GM23248 (cell line): Measurements from ENCODE around the gene APBB1IP. TPM values are rescaled to one million over a fixed set of nuclear protein-coding genes. Genes with fewer than 3 reads are reported as not detected.
"Not testable (repeated sequence)": the region's sequence is repeated elsewhere in the genome, so short reads cannot be mapped to it uniquely, and the experiment has no call there.

Experiments used
- DNase-seq: peaks from one replicate; pipeline ENCODE4 v3.0.0-alpha.2; 2015
- H2AFZ ChIP-seq: fragments of 200-600 bp; sonication (generic); 2 replicates; pipeline ENCODE4 v1.6.1; 2016; ENCODE audit warnings: antibody characterized with exemption
- H3F3A ChIP-seq: fragments of 200-600 bp; sonication (generic); 2 replicates; pipeline ENCODE4 v1.6.1; 2016; ENCODE audit warnings: mild to moderate bottlenecking, antibody characterized with exemption, mixed run types; ENCODE audit not compliant: insufficient read depth
- H3K27ac ChIP-seq: fragments of 200-600 bp; sonication (generic); 2 replicates; pipeline ENCODE4 v1.5.1; 2016; ENCODE audit warnings: mild to moderate bottlenecking
- H3K27me3 ChIP-seq: fragments of 200-600 bp; sonication (generic); replicated peaks from 2 replicates; pipeline ENCODE4 v1.6.1; 2016; ENCODE audit warnings: mild to moderate bottlenecking; ENCODE audit not compliant: insufficient read depth
- H3K36me3 ChIP-seq: fragments of 200-600 bp; sonication (generic); 2 replicates; pipeline ENCODE4 v1.6.1; 2016; ENCODE audit warnings: low read depth, mild to moderate bottlenecking
- H3K4me1 ChIP-seq: fragments of 200-600 bp; sonication (generic); 2 replicates; pipeline ENCODE4 v1.6.1; 2016; ENCODE audit warnings: mild to moderate bottlenecking; ENCODE audit not compliant: insufficient read depth
- H3K4me2 ChIP-seq: fragments of 200-600 bp; sonication (generic); one replicate; pipeline ENCODE4 v1.6.1; 2016; ENCODE audit warnings: mild to moderate bottlenecking; ENCODE audit not compliant: unreplicated experiment
- H3K4me3 ChIP-seq: fragments of 200-600 bp; sonication (generic); 2 replicates; pipeline ENCODE4 v1.5.1; 2016; ENCODE audit warnings: mild to moderate bottlenecking
- H3K79me2 ChIP-seq: fragments of 200-600 bp; sonication (generic); 2 replicates; pipeline ENCODE4 v1.6.1; 2016; ENCODE audit warnings: mild to moderate bottlenecking; ENCODE audit not compliant: insufficient read depth
- H3K9ac ChIP-seq: fragments of 200-600 bp; sonication (generic); 2 replicates; pipeline ENCODE4 v1.6.1; 2016; ENCODE audit warnings: mild to moderate bottlenecking
- H3K9me2 ChIP-seq: fragments of 200-600 bp; sonication (generic); 2 replicates; pipeline ENCODE4 v1.6.1; 2016; ENCODE audit warnings: mixed run types, mild to moderate bottlenecking, moderate library complexity; ENCODE audit not compliant: insufficient read depth
- H3K9me3 ChIP-seq: fragments of 200-600 bp; sonication (generic); one replicate; pipeline ENCODE4 v1.6.1; 2017; ENCODE audit warnings: low read depth
- H4K20me1 ChIP-seq: fragments of 200-600 bp; sonication (generic); 2 replicates; pipeline ENCODE4 v1.6.0; 2016; ENCODE audit not compliant: insufficient read depth
- EZH2 ChIP-seq: fragments of 200-600 bp; sonication (generic); IDR thresholded peaks from 2 replicates; pipeline ENCODE4 v1.6.1; 2018; ENCODE audit warnings: antibody characterized with exemption, mild to moderate bottlenecking; ENCODE audit not compliant: insufficient read depth, poor library complexity, severe bottlenecking
- EZH2phosphoT487 ChIP-seq: fragments of 200-600 bp; sonication (generic); IDR thresholded peaks from 2 replicates; pipeline ENCODE4 v1.6.1; 2018; ENCODE audit warnings: antibody characterized with exemption, moderate library complexity, mild to moderate bottlenecking, low read depth; ENCODE audit not compliant: insufficient read depth
- WGBS, 2 experiments: methylation state at CpG; one replicate each; pipeline ENCODE4 v1.1.6; 2015 to 2017; ENCODE audit warnings: low lambda C conversion rate in 2 of 2, low coverage in 1 of 2; ENCODE audit errors: missing lambda C conversion rate in 2 of 2; 5-methylcytosine and 5-hydroxymethylcytosine counted together
- in situ Hi-C: fragments of 300-500 bp; cut with MboI; formaldehyde crosslinking; loops from 2 replicates; pipeline ENCODE4 v1.15.0; 2020
- polyA plus RNA-seq: library from polyadenylated mRNA; unstranded; fragments of >200 nt; fragmentation: Nextera tagmentation; extraction: Ambion mirVana; gene quantifications from 2 replicates; pipeline ENCODE4 v1.2.1, GENCODE V29; 2016
- total RNA-seq: library from RNA; depleted of rRNA; stranded (reverse); fragments of >200 nt; shearing (Covaris generic); gene quantifications from 2 replicates; pipeline ENCODE4 v1.2.3, GENCODE V29; 2014

Gene APBB1IP
- total and polyA plus RNA-seq, 2 experiments from 2014 or later: 9.4 to 25.0 TPM

GRCh38 chr10:26579256-26580063, 141.3 kb downstream of the APBB1IP start:
- in situ Hi-C loops: no loop called here
- no peak overlapping the region for H3K27ac ChIP-seq
- H3K4me3 ChIP-seq: no peak overlapping the region
- 0 out of 2 replicates have a peak, but pooled peaks cover 3% of the 10 kb centered on the region for H3F3A ChIP-seq
- H3K4me1 ChIP-seq: no peaks in the 10 kb centered on the region
- no peaks in the 10 kb centered on the region for H3K9me3 ChIP-seq
- TF ChIP-seq EZH2phosphoT487 (no peak), EZH2 (no peak)
- no peak for DNase-seq
- H4K20me1 ChIP-seq: no peaks in the 10 kb centered on the region
- no peak overlapping the region for H2AFZ ChIP-seq
- H3K79me2 ChIP-seq: no peaks in the 10 kb centered on the region
- no peak overlapping the region for H3K4me2 ChIP-seq
- H3K27me3 ChIP-seq: no peaks in the 10 kb centered on the region
- H3K9ac ChIP-seq: no peak overlapping the region
- H3K9me2 ChIP-seq: no peaks in the 10 kb centered on the region
- no peaks in the 10 kb centered on the region for H3K36me3 ChIP-seq
- WGBS, 2 experiments: 76% methylated on average over 19 to 26 of the region's 26 CpGs

GRCh38 chr10:26586211-26586610, 148.1 kb downstream of the APBB1IP start:
- Histone ChIP-seq H3K27me3 (no peaks in the 10 kb centered on the region), H3K9ac (no peak overlapping the region), H3K4me3 (no peak overlapping the region), H3F3A (no peaks in the 10 kb centered on the region), H3K9me3 (no peaks in the 10 kb centered on the region), H3K36me3 (no peaks in the 10 kb centered on the region), H3K27ac (no peak overlapping the region), H2AFZ (no peak overlapping the region), H3K4me2 (no peak overlapping the region), H3K9me2 (no peaks in the 10 kb centered on the region), H3K4me1 (no peaks in the 10 kb centered on the region), H4K20me1 (no peaks in the 10 kb centered on the region), H3K79me2 (no peaks in the 10 kb centered on the region)
- no peak for TF ChIP-seq EZH2
- no peak for TF ChIP-seq EZH2phosphoT487
- DNase-seq: no peak
- WGBS, 2 experiments: 64 to 65% methylated on average over 11 of the region's 11 CpGs
- in situ Hi-C loops: no loop called here

- H3K9me2 ChIP-seq: no peaks in the 10 kb centered on the region
- H2AFZ ChIP-seq: no peak overlapping the region
- TF ChIP-seq EZH2 (no peak), EZH2phosphoT487 (no peak)
- H3K9ac ChIP-seq: no peak overlapping the region
- 77% methylated on average over 12 of the region's 12 CpGs for WGBS, 2 experiments
- no peak overlapping the region for H3K27ac ChIP-seq
- H4K20me1 ChIP-seq: no peaks in the 10 kb centered on the region
- no peak overlapping the region for H3K4me3 ChIP-seq
- H3K9me3 ChIP-seq: no peaks in the 10 kb centered on the region
- H3K79me2 ChIP-seq: no peaks in the 10 kb centered on the region
- H3K4me2 ChIP-seq: no peak overlapping the region
- no peaks in the 10 kb centered on the region for H3K27me3 ChIP-seq
- in situ Hi-C loops: no loop called here
- H3K4me1 ChIP-seq: no peaks in the 10 kb centered on the region
- DNase-seq: no peak
- no peaks in the 10 kb centered on the region for H3K36me3 ChIP-seq
- no peaks in the 10 kb centered on the region for H3F3A ChIP-seq
Observed at GRCh38 chr10:26588611-26589010, 150.5 kb downstream of the APBB1IP start.

- H3K36me3 ChIP-seq, H3K9ac ChIP-seq, H3K9me3 ChIP-seq, H3K27me3 ChIP-seq, in situ Hi-C loops, H3F3A ChIP-seq, H3K4me1 ChIP-seq, H3K9me2 ChIP-seq, H4K20me1 ChIP-seq, H3K4me3 ChIP-seq, H3K79me2 ChIP-seq, H2AFZ ChIP-seq, DNase-seq, H3K27ac ChIP-seq, H3K4me2 ChIP-seq: not testable (repeated sequence)
- 57 to 59% methylated on average over 5 of the region's 5 CpGs for WGBS, 2 experiments
Observed at GRCh38 chr10:26589813-26590212, 151.7 kb downstream of the APBB1IP start.

- no peaks in the 10 kb centered on the region for H4K20me1 ChIP-seq
- no peak overlapping the region for H3K9ac ChIP-seq
- no peaks in the 10 kb centered on the region for H3K4me1 ChIP-seq
- H3K36me3 ChIP-seq: no peaks in the 10 kb centered on the region
- no peak for DNase-seq
- H3K4me2 ChIP-seq: no peak overlapping the region
- H3F3A ChIP-seq: no peaks in the 10 kb centered on the region
- H3K9me2 ChIP-seq: no peaks in the 10 kb centered on the region
- TF ChIP-seq EZH2phosphoT487: no peak
- no peak for TF ChIP-seq EZH2
- no peak overlapping the region for H3K27ac ChIP-seq
- no peaks in the 10 kb centered on the region for H3K9me3 ChIP-seq
- in situ Hi-C loops: no loop called here
- no peaks in the 10 kb centered on the region for H3K27me3 ChIP-seq
- H3K4me3 ChIP-seq: no peak overlapping the region
- no peaks in the 10 kb centered on the region for H3K79me2 ChIP-seq
- WGBS, 2 experiments: 36 to 48% methylated on average over 12 to 19 of the region's 19 CpGs
- no peak overlapping the region for H2AFZ ChIP-seq
Observed at GRCh38 chr10:26593896-26594295, 155.8 kb downstream of the APBB1IP start.

GRCh38 chr10:26603283-26603682, 165.1 kb downstream of the APBB1IP start:
- H3K9me3 ChIP-seq, H4K20me1 ChIP-seq, H3K4me2 ChIP-seq, H3K79me2 ChIP-seq, in situ Hi-C loops, H3K4me1 ChIP-seq, H3K9me2 ChIP-seq, H2AFZ ChIP-seq, H3K9ac ChIP-seq, H3K27ac ChIP-seq, H3F3A ChIP-seq, H3K36me3 ChIP-seq, H3K4me3 ChIP-seq, H3K27me3 ChIP-seq: not testable (repeated sequence)
- 4 to 5% methylated on average over 2 of the region's 2 CpGs for WGBS, 2 experiments
- DNase-seq: peak; percentile 60

GRCh38 chr10:26604320-26605093, 166.4 kb downstream of the APBB1IP start:
- H3K4me2 ChIP-seq, H3K36me3 ChIP-seq, in situ Hi-C loops, H3K27ac ChIP-seq, H3K4me3 ChIP-seq, H3K9ac ChIP-seq, H2AFZ ChIP-seq, H3K27me3 ChIP-seq, H4K20me1 ChIP-seq, H3K79me2 ChIP-seq, H3F3A ChIP-seq, DNase-seq, H3K9me3 ChIP-seq, H3K9me2 ChIP-seq, H3K4me1 ChIP-seq: not testable (repeated sequence)
- 70 to 71% methylated on average over 13 of the region's 13 CpGs for WGBS, 2 experiments
